K562 (cell line): ENCODE data around the gene CMTR2. TPM values are rescaled to one million over a fixed set of nuclear protein-coding genes. Genes with fewer than 3 reads are reported as not detected.

Source experiments
- ATAC-seq: fragments of 200-7000 bp; cut with Tn5 transposase; 3 replicates; pipeline ENCODE4 v1.9.1; 2020; ENCODE audit warnings: moderate library complexity
- BruUV-seq: library from RNA; stranded (reverse); fragments of 400-500 nt; replicated peaks from 2 replicates; lab custom pipeline; 2021; lab: Mats Ljungman, UMichigan
- CTCF ChIA-PET: fragments of 300-600 bp; formaldehyde crosslinking; extraction: SDS; loops from one replicate; lab custom pipeline; 2021; ENCODE audit warnings: low intra/inter-chr PET ratio; lab: Yijun Ruan, JAX
- POLR2A ChIA-PET: fragments of 300-600, 350-650 bp; sonication (Branson Sonifier 250); formaldehyde crosslinking; extraction: SDS; loops from one replicate; lab custom pipeline; 2021; ENCODE audit warnings: antibody characterized with exemption, inconsistent platforms; lab: Yijun Ruan, JAX
- DNase-seq, 4 experiments: peaks; one replicate each; pipeline versions ENCODE4 v3.0.0 to v3.0.0-alpha.2; 2011 to 2018; ENCODE audit warnings: low spot score in 3 of 4, mixed read lengths in 3 of 4; ENCODE audit errors: extremely low read depth in 1 of 4
- FAIRE-seq: peaks from 2 replicates; lab custom pipeline; 2011; peaks lifted over from hg19 to GRCh38; lab: Jason Lieb, UNC
- H2AFZ ChIP-seq: 2 replicates; pipeline ENCODE4 v1.6.0; 2011; ENCODE audit warnings: low read depth, low read length, control low read depth, inconsistent platforms
- H3K27ac ChIP-seq: fragments of 200-600 bp; 3 replicates; pipeline ENCODE4 v1.8.0; 2011; ENCODE audit warnings: low read depth, mild to moderate bottlenecking, control low read depth, inconsistent platforms, low read length, moderate library complexity, mixed read lengths; ENCODE audit errors: extremely low read depth
- H3K27me3 ChIP-seq, 2 experiments: fragments of 300-600 bp in 1 of 2; 2 replicates in 1 of 2; 3 replicates in 1 of 2; pipeline versions ENCODE4 v1.6.0 to v1.8.0; 2011; ENCODE audit warnings: inconsistent platforms in 2 of 2, low read length in 2 of 2, mild to moderate bottlenecking in 1 of 2, mixed read lengths in 1 of 2, moderate library complexity in 1 of 2; ENCODE audit not compliant: control insufficient read depth in 2 of 2, insufficient read depth in 2 of 2
- H3K36me3 ChIP-seq: fragments of 300-600 bp; 3 replicates; pipeline ENCODE4 v1.8.0; 2011; ENCODE audit warnings: mild to moderate bottlenecking, low read length, inconsistent platforms; ENCODE audit not compliant: control insufficient read depth, insufficient read depth
- H3K4me1 ChIP-seq, 2 experiments: fragments of 200-600 bp in 1 of 2; replicated peaks in 1 of 2; 2 replicates in 1 of 2; 3 replicates in 1 of 2; pipeline versions ENCODE4 v1.5.1 to v1.8.0; 2011; ENCODE audit warnings: inconsistent platforms in 2 of 2, low read length in 2 of 2, mild to moderate bottlenecking in 1 of 2, mixed read lengths in 1 of 2, moderate library complexity in 1 of 2; ENCODE audit not compliant: control insufficient read depth in 2 of 2, insufficient read depth in 2 of 2
- H3K4me2 ChIP-seq: 2 replicates; pipeline ENCODE4 v1.6.1; 2011; ENCODE audit warnings: low read length, control low read depth, inconsistent platforms, mixed read lengths; ENCODE audit not compliant: insufficient read depth
- H3K4me3 ChIP-seq: fragments of 200-600 bp; sonication (generic), shearing (Covaris generic); 2 replicates; pipeline ENCODE4 v1.5.1; 2016; ENCODE audit warnings: control low read depth, inconsistent platforms
- H3K79me2 ChIP-seq: fragments of 200-600 bp; 3 replicates; pipeline ENCODE4 v1.8.0; 2011; ENCODE audit warnings: low read length, inconsistent platforms; ENCODE audit not compliant: control insufficient read depth, insufficient read depth
- H3K9ac ChIP-seq, 2 experiments: 2 replicates each; pipeline versions ENCODE4 v1.6.0 to v1.6.1; 2011; ENCODE audit warnings: low read depth in 2 of 2, low read length in 2 of 2, control low read depth in 1 of 2, inconsistent platforms in 1 of 2, mild to moderate bottlenecking in 1 of 2, mixed read lengths in 1 of 2; ENCODE audit not compliant: insufficient read depth in 1 of 2
- H3K9me1 ChIP-seq: one replicate; pipeline ENCODE4 v1.6.0; 2011; ENCODE audit warnings: inconsistent platforms, mild to moderate bottlenecking, low read length, moderate library complexity; ENCODE audit not compliant: control insufficient read depth, insufficient read depth
- H3K9me3 ChIP-seq: replicated peaks from 2 replicates; pipeline ENCODE4 v1.5.1; 2011; ENCODE audit warnings: low read depth, low read length, inconsistent platforms; ENCODE audit not compliant: control insufficient read depth, insufficient read depth
- H4K20me1 ChIP-seq: replicated peaks from 2 replicates; pipeline ENCODE4 v1.6.1; 2011; ENCODE audit warnings: low read length, inconsistent platforms, mixed read lengths; ENCODE audit not compliant: control insufficient read depth, insufficient read depth
- CEBPB ChIP-seq: fragments of 450-650 bp; IDR thresholded peaks from 2 replicates; pipeline ENCODE4 v1.6.1; 2016; ENCODE audit warnings: missing genetic modification characterization, missing compliant biosample characterization
- FOXJ2 ChIP-seq: fragments of 200-800 bp; sonication (Bioruptor generic); IDR thresholded peaks from 2 replicates; pipeline ENCODE4 v1.6.1; 2016; ENCODE audit warnings: missing genetic modification characterization, missing compliant biosample characterization
- SAFB ChIP-seq: fragments of 200-400 bp; formaldehyde crosslinking; IDR thresholded peaks from 2 replicates; pipeline ENCODE4 v1.6.1; 2017; ENCODE audit warnings: low read depth, low read length, borderline replicate concordance
- ZEB2 ChIP-seq: fragments of 450-650 bp; IDR thresholded peaks from 2 replicates; pipeline ENCODE4 v1.6.1; 2016
- WGBS: fragments of 100-300 bp; shearing (Covaris generic); methylation state at CpG from one replicate; pipeline ENCODE4 v1.1.6; 2016; ENCODE audit warnings: low coverage, mixed read lengths; ENCODE audit not compliant: insufficient coverage; ENCODE audit errors: missing lambda C conversion rate; 5-methylcytosine and 5-hydroxymethylcytosine counted together
- in situ Hi-C: fragments of 300-500 bp; cut with MboI; formaldehyde crosslinking; loops from 4 replicates; pipeline ENCODE4 v1.15.0; 2018; ENCODE audit warnings: inconsistent platforms, mixed read lengths
- intact Hi-C: fragments of 100-400 bp; cut with micrococcal nuclease; formaldehyde crosslinking; loops from 2 replicates; pipeline ENCODE4 v1.14.2; 2022
- polyA plus RNA-seq, 8 experiments: library from polyadenylated mRNA; depleted of rRNA in 4 of 8; stranded (reverse) in 5 of 8; unstranded in 3 of 8; fragments of >200 nt; fragmentation: Nextera tagmentation in 2 of 8; fragmentation: Illumina TruSeq in 1 of 8; extraction: Ambion mirVana in 2 of 8; extraction: Trizol in 1 of 8; gene quantifications; 2 replicates each; pipeline versions ENCODE4 v1.2.1 to v1.2.3, GENCODE V29; 2011 to 2014; ENCODE audit warnings: inconsistent platforms in 1 of 8, missing spikeins in 1 of 8
- total RNA-seq, 7 experiments: library from RNA; depleted of rRNA in 6 of 7; stranded (reverse); fragments of >200 nt in 6 of 7; fragmentation: Illumina TruSeq in 2 of 7; extraction: Trizol in 2 of 7; gene quantifications; 2 replicates each; pipeline versions ENCODE4 v1.2.1 to v1.2.3, GENCODE V29; 2011 to 2021; ENCODE audit warnings: low replicate concordance in 1 of 7
- TF ChIP-seq, protein P1 (sequence below): sonication (generic); formaldehyde crosslinking; IDR thresholded peaks from 2 replicates; pipeline ENCODE4 v1.8.1; 2023; ENCODE audit warnings: mild to moderate bottlenecking, missing genetic modification reagents
- TF ChIP-seq, protein P2 (sequence below): fragments of 450-650 bp; IDR thresholded peaks from 2 replicates; pipeline ENCODE4 v1.6.1; 2018; ENCODE audit warnings: mild to moderate bottlenecking, low read depth; ENCODE audit not compliant: partially characterized antibody
- TF ChIP-seq, protein P3 (sequence below): fragments of 200-800 bp; sonication (Bioruptor generic); IDR thresholded peaks from 2 replicates; pipeline ENCODE4 v1.6.1; 2016; ENCODE audit warnings: missing genetic modification characterization, missing compliant biosample characterization
- TF ChIP-seq, protein P4 (sequence below): fragments of 250-450 bp; sonication (Bioruptor Pico); IDR thresholded peaks from 2 replicates; pipeline ENCODE4 v1.4.0; 2020; ENCODE audit warnings: borderline replicate concordance

The CMTR2 gene
- total and polyA plus RNA-seq, 9 of the 15 experiments (the other 6 are each of a cell fraction or from before 2014, with no cell fraction given), result 4.6 to 24.8 (median 12.7) TPM

DNA sequence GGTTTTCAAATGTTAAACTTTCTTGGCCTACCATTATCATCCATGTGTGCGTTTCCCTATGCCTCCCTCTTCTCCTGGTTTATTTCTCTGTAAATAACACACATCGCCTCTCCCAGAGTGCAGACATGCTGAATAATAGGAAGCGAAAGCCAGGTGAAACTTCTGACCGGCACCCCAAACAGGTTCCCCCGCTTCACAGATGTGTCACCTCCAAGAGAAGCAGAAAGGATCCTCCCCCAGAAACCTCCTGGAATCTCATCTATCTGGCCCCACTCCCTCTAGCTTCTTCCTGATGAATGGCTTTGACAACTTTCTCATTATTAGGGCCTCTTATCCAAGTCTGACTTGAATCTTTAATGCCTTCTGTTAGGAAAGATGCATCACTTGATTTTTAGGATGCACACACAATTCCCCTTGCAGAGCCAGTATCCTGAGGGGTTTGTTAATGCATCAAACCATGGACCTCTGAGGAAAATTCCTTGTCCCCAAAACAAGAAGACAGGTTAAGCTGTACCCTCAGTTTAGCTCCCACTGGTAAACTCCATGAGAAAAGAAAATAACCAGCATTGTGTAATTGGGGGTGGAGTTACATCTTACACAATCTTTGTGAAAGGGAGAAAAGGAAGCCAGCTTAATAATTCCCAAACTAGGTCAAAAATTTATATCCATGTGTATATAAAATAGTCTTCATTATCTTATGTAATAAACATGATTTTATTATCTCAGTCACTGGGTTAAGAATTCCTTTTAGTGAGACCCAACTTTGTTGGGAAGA lies 38.6 kb downstream of the CMTR2 start:
- Histone ChIP-seq H3K27ac (no peak overlapping the region), H2AFZ (no peak overlapping the region), H4K20me1 (no peaks in the 10 kb centered on the region), H3K9ac (no peak overlapping the region), H3K9me1 (peaks cover 4% of the 10 kb centered on the region), H3K4me2 (no peak overlapping the region), H3K4me3 (no peak overlapping the region), H3K27me3 (peaks cover 3 to 6% of the 10 kb centered on the region in 2 experiments; a peak in 3 of 5 replicates), H3K79me2 (no peaks in the 10 kb centered on the region), H3K36me3 (no peaks in the 10 kb centered on the region), H3K4me1 (no peaks in the 10 kb centered on the region), H3K9me3 (no peaks in the 10 kb centered on the region)
- in situ Hi-C loops, result no loop called here
- no peak for DNase-seq
- no TSS peak for BruUV-seq
- POLR2A ChIA-PET, result interaction anchor here (0.6 kb wide), 1 partner anchor 863 kb away, joined by 3 read pairs; no protein-coding TSS in a partner anchor
- no peak for ATAC-seq
- TF ChIP-seq SAFB (no peak), CEBPB (tag) (no peak), FOXJ2 (tag) (no peak), ZEB2 (no peak)
- TF ChIP-seq, protein P1, sequence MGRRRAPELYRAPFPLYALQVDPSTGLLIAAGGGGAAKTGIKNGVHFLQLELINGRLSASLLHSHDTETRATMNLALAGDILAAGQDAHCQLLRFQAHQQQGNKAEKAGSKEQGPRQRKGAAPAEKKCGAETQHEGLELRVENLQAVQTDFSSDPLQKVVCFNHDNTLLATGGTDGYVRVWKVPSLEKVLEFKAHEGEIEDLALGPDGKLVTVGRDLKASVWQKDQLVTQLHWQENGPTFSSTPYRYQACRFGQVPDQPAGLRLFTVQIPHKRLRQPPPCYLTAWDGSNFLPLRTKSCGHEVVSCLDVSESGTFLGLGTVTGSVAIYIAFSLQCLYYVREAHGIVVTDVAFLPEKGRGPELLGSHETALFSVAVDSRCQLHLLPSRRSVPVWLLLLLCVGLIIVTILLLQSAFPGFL, result no peak
- TF ChIP-seq, protein P2, sequence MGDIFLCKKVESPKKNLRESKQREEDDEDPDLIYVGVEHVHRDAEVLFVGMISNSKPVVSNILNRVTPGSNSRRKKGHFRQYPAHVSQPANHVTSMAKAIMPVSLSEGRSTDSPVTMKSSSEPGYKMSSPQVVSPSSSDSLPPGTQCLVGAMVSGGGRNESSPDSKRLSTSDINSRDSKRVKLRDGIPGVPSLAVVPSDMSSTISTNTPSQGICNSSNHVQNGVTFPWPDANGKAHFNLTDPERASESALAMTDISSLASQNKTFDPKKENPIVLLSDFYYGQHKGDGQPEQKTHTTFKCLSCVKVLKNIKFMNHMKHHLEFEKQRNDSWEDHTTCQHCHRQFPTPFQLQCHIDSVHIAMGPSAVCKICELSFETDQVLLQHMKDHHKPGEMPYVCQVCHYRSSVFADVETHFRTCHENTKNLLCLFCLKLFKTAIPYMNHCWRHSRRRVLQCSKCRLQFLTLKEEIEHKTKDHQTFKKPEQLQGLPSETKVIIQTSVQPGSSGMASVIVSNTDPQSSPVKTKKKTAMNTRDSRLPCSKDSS, result no peak
- TF ChIP-seq, protein P3, sequence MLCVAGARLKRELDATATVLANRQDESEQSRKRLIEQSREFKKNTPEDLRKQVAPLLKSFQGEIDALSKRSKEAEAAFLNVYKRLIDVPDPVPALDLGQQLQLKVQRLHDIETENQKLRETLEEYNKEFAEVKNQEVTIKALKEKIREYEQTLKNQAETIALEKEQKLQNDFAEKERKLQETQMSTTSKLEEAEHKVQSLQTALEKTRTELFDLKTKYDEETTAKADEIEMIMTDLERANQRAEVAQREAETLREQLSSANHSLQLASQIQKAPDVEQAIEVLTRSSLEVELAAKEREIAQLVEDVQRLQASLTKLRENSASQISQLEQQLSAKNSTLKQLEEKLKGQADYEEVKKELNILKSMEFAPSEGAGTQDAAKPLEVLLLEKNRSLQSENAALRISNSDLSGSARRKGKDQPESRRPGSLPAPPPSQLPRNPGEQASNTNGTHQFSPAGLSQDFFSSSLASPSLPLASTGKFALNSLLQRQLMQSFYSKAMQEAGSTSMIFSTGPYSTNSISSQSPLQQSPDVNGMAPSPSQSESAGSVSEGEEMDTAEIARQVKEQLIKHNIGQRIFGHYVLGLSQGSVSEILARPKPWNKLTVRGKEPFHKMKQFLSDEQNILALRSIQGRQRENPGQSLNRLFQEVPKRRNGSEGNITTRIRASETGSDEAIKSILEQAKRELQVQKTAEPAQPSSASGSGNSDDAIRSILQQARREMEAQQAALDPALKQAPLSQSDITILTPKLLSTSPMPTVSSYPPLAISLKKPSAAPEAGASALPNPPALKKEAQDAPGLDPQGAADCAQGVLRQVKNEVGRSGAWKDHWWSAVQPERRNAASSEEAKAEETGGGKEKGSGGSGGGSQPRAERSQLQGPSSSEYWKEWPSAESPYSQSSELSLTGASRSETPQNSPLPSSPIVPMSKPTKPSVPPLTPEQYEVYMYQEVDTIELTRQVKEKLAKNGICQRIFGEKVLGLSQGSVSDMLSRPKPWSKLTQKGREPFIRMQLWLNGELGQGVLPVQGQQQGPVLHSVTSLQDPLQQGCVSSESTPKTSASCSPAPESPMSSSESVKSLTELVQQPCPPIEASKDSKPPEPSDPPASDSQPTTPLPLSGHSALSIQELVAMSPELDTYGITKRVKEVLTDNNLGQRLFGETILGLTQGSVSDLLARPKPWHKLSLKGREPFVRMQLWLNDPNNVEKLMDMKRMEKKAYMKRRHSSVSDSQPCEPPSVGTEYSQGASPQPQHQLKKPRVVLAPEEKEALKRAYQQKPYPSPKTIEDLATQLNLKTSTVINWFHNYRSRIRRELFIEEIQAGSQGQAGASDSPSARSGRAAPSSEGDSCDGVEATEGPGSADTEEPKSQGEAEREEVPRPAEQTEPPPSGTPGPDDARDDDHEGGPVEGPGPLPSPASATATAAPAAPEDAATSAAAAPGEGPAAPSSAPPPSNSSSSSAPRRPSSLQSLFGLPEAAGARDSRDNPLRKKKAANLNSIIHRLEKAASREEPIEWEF, result no peak
- TF ChIP-seq, protein P4, sequence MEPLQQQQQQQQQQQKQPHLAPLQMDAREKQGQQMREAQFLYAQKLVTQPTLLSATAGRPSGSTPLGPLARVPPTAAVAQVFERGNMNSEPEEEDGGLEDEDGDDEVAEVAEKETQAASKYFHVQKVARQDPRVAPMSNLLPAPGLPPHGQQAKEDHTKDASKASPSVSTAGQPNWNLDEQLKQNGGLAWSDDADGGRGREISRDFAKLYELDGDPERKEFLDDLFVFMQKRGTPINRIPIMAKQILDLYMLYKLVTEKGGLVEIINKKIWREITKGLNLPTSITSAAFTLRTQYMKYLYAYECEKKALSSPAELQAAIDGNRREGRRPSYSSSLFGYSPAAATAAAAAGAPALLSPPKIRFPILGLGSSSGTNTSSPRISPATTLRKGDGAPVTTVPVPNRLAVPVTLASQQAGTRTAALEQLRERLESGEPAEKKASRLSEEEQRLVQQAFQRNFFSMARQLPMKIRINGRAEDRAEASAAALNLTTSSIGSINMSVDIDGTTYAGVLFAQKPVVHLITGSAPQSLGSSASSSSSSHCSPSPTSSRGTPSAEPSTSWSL (CRISPR knock-in tag), result no peak
- FAIRE-seq, result no peak
- intact Hi-C loops, result loop anchor here (5.0 kb wide), 1 partner anchor 62 kb away; no protein-coding TSS in a partner anchor
- CTCF ChIA-PET, result no interaction called here
- 6% methylated on average over 5 of the region's 5 CpGs for WGBS
